ENCODE measurements around the gene TREML1.

Gene TREML1

GRCh38 chr6:41153992-41154625 lies at the start of gene TREML1:
Gene TREML1 (minus strand): TSS chr6:41154347. CDS start chr6:41154288, 59 bp downstream.
- H3K4me3 ChIP-seq (IDR thresholded peaks at IDR 0.05; ENCODE audit: insufficient read depth, low read depth, low read length) = no peak within 1 kb of the TSS
- no peak within 1 kb of the TSS for H2AFZ ChIP-seq (ENCODE audit: low read depth)
- no peaks in the 10 kb centered on the region for H3K4me1 ChIP-seq (ENCODE audit: low read depth, poor library complexity, severe bottlenecking)
- H3K4me2 ChIP-seq = no peak within 1 kb of the TSS
- no peaks in the 10 kb centered on the region for H3K27me3 ChIP-seq (ENCODE audit: insufficient read depth, low read depth)
- H3K79me2 ChIP-seq (ENCODE audit: insufficient read depth, low read depth) = no peaks in the 10 kb centered on the region
- no peaks in the 10 kb centered on the region for H4K20me1 ChIP-seq (ENCODE audit: insufficient read depth)
- H3K36me3 ChIP-seq (ENCODE audit: insufficient read depth) = no peaks in the 10 kb centered on the region
- no peak within 1 kb of the TSS for H3K9ac ChIP-seq
- no peak within 1 kb of the TSS for H3K27ac ChIP-seq
- TF ChIP-seq CTCF (conservative IDR thresholded peaks at IDR 0.05; ENCODE audit: low read depth, low read length) = no peak

DNA sequence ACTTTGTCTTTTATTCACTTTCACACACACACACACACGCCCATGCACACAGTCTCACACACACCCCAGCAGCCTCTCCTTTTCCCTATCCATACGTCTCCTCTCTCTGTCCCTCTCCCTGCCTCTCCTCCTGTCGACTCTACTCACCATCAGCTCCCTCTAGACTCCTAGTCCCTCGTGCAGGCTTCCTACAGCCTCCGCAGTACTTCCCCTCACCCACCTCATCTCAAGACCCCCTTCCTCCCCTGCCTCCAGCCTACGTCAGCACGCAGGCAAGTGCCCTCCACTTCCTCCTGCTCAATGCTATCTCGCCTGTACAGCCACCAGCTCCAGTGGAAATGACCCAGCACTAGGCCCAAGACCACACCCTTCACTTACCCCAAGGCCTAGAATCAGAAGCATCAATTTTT lies 47.6 kb upstream of the TREML1 start:
- H3K27ac ChIP-seq = no peak overlapping the region
- no peak for TF ChIP-seq CTCF (conservative IDR thresholded peaks at IDR 0.05; ENCODE audit: low read depth, low read length)
- no peak overlapping the region for H3K4me3 ChIP-seq (IDR thresholded peaks at IDR 0.05; ENCODE audit: insufficient read depth, low read depth, low read length)
- H3K4me2 ChIP-seq = no peak overlapping the region
- H2AFZ ChIP-seq (ENCODE audit: low read depth) = no peak overlapping the region
- H3K79me2 ChIP-seq (ENCODE audit: insufficient read depth, low read depth) = no peaks in the 10 kb centered on the region
- H3K9ac ChIP-seq = no peak overlapping the region
- no peaks in the 10 kb centered on the region for H3K27me3 ChIP-seq (ENCODE audit: insufficient read depth, low read depth)
- H3K36me3 ChIP-seq (ENCODE audit: insufficient read depth) = no peaks in the 10 kb centered on the region
- H4K20me1 ChIP-seq (ENCODE audit: insufficient read depth) = no peaks in the 10 kb centered on the region
- peaks cover 25% of the 10 kb centered on the region for H3K4me1 ChIP-seq (ENCODE audit: low read depth, poor library complexity, severe bottlenecking)

DNA sequence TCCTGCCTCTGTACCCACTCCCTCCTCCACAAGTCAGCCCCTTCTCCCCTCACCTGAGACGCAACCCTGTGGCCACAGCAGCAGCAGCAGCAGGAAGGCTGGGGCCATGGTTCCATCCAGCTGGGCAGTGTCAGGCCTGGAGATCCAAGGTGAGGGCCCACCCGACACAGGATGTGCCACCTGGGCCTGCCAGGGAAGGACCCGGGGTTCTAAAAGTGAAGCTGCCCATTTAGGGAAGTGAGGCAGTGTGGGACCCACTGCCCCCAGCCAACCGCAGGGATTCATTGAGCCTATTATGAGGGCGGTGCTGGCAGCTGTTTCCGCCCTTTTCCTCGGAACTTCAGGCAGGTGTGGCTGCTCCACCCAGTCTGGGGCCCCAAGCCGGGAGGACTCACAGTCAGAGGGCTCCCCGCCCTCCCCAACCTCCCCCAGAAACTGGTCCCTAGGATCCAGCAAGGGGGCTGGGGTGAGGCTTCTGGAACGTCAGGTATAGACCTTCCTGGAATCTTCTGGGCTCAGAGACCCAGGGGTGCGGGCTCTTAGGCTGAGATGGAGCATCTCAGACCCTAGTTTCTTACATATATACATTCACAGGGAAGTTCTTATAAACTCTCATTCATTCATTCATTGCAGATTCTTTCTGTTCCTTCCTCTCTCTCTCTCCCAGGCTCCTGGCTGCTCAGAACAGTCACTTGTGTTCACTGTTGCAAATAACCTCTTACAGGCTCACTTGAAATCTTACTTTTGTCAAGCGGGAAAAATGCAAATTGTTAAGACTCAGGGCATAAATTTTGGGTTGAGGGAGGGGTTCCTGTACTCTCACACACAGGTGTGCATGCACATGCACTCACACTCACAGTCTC lies 47.0 kb upstream of the TREML1 start, which contains the start of gene TREML2:
Gene TREML2 (minus strand): TSS at position 249 of the 863 bp plus-strand sequence. CDS start 141 bp downstream, at position 108.
- Histone ChIP-seq H3K4me1 (ENCODE audit: low read depth, poor library complexity, severe bottlenecking) (peaks cover 25% of the 10 kb centered on the region), H3K27me3 (ENCODE audit: insufficient read depth, low read depth) (no peaks in the 10 kb centered on the region), H2AFZ (ENCODE audit: low read depth) (peak within 1 kb of the TSS; percentile 83), H3K79me2 (ENCODE audit: insufficient read depth, low read depth) (no peaks in the 10 kb centered on the region), H3K4me2 (peak within 1 kb of the TSS; percentile 72), H3K27ac (peak within 1 kb of the TSS; percentile 70), H4K20me1 (ENCODE audit: insufficient read depth) (no peaks in the 10 kb centered on the region), H3K9ac (peak within 1 kb of the TSS; percentile 20; the same call in 1 of the 2 replicates), H3K4me3 (IDR thresholded peaks at IDR 0.05; ENCODE audit: insufficient read depth, low read depth, low read length) (no peak within 1 kb of the TSS), H3K36me3 (ENCODE audit: insufficient read depth) (no peaks in the 10 kb centered on the region)
- no peak for TF ChIP-seq CTCF (conservative IDR thresholded peaks at IDR 0.05; ENCODE audit: low read depth, low read length)

- no peak for TF ChIP-seq CTCF (conservative IDR thresholded peaks at IDR 0.05; ENCODE audit: low read depth, low read length)
- H3K27ac ChIP-seq = peak overlapping the region; percentile 70
- H3K79me2 ChIP-seq (ENCODE audit: insufficient read depth, low read depth) = no peaks in the 10 kb centered on the region
- H2AFZ ChIP-seq (ENCODE audit: low read depth) = peak overlapping the region; percentile 83
- no peak overlapping the region for H3K4me3 ChIP-seq (IDR thresholded peaks at IDR 0.05; ENCODE audit: insufficient read depth, low read depth, low read length)
- H3K4me2 ChIP-seq = peak overlapping the region; percentile 72
- peaks cover 25% of the 10 kb centered on the region for H3K4me1 ChIP-seq (ENCODE audit: low read depth, poor library complexity, severe bottlenecking)
- no peaks in the 10 kb centered on the region for H3K27me3 ChIP-seq (ENCODE audit: insufficient read depth, low read depth)
- H3K36me3 ChIP-seq (ENCODE audit: insufficient read depth) = no peaks in the 10 kb centered on the region
- H4K20me1 ChIP-seq (ENCODE audit: insufficient read depth) = no peaks in the 10 kb centered on the region
- peak overlapping the region; percentile 20; the same call in 1 of the 2 replicates for H3K9ac ChIP-seq
Observed at GRCh38 chr6:41200296-41200900, 46.3 kb upstream of the TREML1 start.

Data from KMS-11 (cell line).